LNCaP clone FGC (cell line): ENCODE measurements around the gene EFR3B.
"Not testable (repeated sequence)": the region's sequence is repeated elsewhere in the genome, so short reads cannot be mapped to it uniquely, and the experiment has no call there.

Experiments used
- DNase-seq: peaks from one replicate; pipeline ENCODE4 v3.0.0-alpha.2; 2011; ENCODE audit warnings: low read depth
- H3K4me3 ChIP-seq: 2 replicates; pipeline ENCODE4 v1.5.1; 2011; ENCODE audit warnings: mild to moderate bottlenecking, low read depth, low read length, control low read depth
- CTCF ChIP-seq: IDR thresholded peaks from 2 replicates; pipeline ENCODE4 v1.5.1; 2012; ENCODE audit warnings: mild to moderate bottlenecking; ENCODE audit not compliant: control insufficient read depth, insufficient read depth; ENCODE audit errors: extremely low read depth

EFR3B gene

GRCh38 chr2:25159949-25160348 is 118.1 kb downstream of the EFR3B start:
- no peak overlapping the region for H3K4me3 ChIP-seq
- no peak for DNase-seq
- TF ChIP-seq CTCF: no peak

GRCh38 chr2:25160376-25160775 is 118.5 kb downstream of the EFR3B start:
- TF ChIP-seq CTCF: no peak
- no peak overlapping the region for H3K4me3 ChIP-seq
- no peak for DNase-seq

- no peak for DNase-seq
- no peak for TF ChIP-seq CTCF
- H3K4me3 ChIP-seq: no peak overlapping the region
Measured at GRCh38 chr2:25161055-25161781, 119.3 kb downstream of the EFR3B start.

GRCh38 chr2:25162061-25162460 is 120.2 kb downstream of the EFR3B start:
- not testable (repeated sequence) for DNase-seq, H3K4me3 ChIP-seq

- no peak for TF ChIP-seq CTCF
- H3K4me3 ChIP-seq: no peak overlapping the region
- no peak for DNase-seq
Measured at GRCh38 chr2:25164561-25164960, 122.7 kb downstream of the EFR3B start.

GRCh38 chr2:25165992-25166875 is 124.4 kb downstream of the EFR3B start:
- peak; percentile 34 for DNase-seq
- H3K4me3 ChIP-seq: no peak overlapping the region
- peak; percentile 87 for TF ChIP-seq CTCF

GRCh38 chr2:25168256-25169072 is 126.6 kb downstream of the EFR3B start, which contains the start of gene POMC:
POMC (minus strand) TSS chr2:25168580; CDS start chr2:25164772, 3,808 bp downstream.
- no peak for DNase-seq
- no peak within 1 kb of the TSS for H3K4me3 ChIP-seq
- no peak for TF ChIP-seq CTCF
